Stimulated activated CD8-positive, alpha-beta memory T cell treated with anti-CD3 and anti-CD28 coated beads, Interleukin-7, amount 100 ng/mL, for 1 hour (primary cell): ENCODE data around the gene CCDC90B.
A peak's percentile ranks its signal among the peaks of the same experiment; 100 is the strongest.
"Not testable (repeated sequence)": the region's sequence is repeated elsewhere in the genome, so short reads cannot be mapped to it uniquely, and the experiment has no call there.

Experiments used
- DNase-seq, 2 donors: peaks; one replicate each; pipeline ENCODE4 v3.0.0-alpha.2; 2020; ENCODE audit warnings: low read depth in 2 of 2

The CCDC90B gene

DNA sequence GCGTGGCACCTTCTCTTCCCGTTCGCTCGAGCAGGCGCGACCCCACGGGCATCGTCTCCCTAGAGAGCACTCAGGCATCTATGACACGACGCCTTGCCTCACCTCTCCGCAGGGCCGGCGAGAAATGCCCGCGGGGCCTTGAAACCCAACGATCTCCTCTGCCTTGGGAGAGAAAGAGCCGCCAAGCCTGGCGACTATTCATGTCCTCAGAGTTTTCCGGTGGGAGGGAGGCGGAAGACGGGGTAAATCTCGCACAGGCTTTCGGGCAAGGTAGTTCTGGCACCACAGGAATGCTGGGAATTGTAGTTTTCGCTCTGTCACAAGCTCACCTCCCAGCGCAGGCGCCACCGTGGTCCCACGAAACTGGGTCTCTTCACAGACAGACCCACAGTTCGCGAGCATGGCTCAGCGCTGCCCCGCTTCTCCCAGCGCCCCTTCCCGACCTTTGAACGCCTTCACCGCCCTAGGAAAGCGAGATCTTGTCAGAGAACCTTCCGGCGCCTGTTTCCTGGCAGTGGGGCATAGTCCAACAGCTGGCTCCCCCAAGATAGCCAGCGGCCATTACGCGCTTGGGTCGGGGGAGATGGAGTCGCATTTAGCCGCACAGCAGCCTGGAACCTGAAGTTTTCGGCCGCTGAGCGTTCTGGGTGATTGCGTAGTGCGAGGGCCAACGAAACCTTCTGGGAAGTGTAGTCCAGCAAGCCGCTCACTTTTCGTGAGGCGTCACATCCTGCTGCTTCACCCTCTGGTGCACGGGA, at the start of gene CCDC90B:
Gene CCDC90B (minus strand): TSS at position 597 of the 758 bp plus-strand sequence. CDS start 395 bp downstream, at position 202.
- DNase-seq = peak; percentile 83 to 86

DNA sequence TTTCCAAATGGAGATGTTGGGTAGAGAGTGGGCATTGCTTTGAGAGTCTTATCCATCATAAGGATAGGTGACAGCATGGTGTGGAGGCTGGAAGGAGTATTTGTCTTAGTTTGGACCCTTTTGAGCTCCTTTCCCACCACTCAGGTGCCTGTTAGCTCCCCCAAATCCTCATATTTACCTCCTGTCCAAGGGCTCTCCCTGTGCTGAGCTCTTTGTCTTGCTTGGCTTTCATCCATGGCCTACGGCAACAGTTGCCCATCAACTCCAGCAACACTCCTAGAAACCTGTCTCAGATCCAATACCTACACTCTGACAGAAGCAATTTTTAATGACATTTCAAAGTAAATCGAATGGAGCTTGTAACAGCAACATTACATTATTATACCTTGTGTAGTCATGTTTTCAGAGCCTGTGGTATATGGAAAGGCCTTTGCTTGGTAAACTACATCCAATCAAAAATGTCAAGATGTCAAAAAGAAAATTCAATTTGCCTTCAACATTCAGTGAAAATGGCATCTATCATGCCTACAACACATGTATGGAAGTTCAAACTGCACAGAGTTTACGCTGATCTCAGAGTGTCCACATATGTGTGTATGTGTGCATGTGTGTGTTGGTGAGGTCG, 49.4 kb upstream of the CCDC90B start:
- no peak for DNase-seq

DNA sequence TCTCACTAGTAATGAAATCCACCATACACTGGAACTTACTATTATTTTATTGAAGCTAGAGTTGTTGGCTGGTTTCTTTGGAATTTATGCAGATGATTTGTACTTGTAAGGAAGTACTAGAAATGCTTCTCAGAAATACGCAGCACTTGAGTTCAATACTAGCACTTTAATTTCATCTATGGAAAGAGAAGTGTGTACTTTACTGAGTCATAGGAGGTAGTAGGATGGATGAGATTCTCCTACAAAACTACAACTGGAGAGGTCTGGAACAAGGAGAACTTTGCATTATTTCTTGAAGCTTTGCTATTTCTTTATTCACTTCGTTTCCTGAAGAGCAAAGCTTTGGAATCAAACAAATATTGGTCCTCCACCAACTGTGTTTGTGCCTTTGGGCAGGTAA, 44.1 kb upstream of the CCDC90B start:
- no peak for DNase-seq

DNA sequence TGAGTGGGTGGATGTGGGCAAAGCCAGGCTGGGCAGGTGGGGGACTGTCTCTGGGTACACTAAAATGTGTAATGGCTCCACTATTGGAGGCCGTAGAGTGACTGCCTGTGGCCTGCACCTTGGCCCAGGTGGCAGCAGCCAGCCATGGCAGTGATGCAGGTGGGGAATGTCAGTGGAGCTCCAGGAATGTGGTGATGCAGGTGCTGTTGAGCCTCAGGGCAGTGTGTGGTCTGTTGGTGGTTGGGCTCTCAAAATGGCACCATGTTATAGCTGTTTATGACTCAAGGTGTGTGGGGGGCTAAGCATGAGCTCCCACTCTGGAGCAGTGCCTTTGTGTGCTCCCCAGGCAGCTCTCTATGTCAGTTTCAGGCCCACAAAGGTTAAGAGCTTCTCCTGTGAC, 40.2 kb upstream of the CCDC90B start:
- DNase-seq = no peak

DNA sequence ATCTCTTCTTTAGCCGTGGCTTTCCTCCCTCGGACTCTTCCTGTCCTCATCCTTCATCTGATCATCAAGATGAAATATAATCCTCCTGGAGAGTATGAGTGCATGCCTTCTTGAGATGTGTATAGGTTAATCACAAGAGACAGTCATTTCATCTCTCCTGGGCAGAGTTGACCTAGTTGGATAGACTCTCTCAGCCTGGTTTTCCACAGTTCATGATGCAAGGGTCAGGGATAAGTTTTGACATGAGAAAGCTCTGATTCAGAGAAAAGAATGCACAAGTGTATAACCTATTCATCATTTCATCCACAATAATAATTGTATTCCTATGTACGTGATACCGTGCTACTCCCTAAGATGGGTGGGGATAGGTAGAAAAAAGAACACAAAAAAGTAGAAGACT, 33.2 kb upstream of the CCDC90B start:
- no peak for DNase-seq

DNA sequence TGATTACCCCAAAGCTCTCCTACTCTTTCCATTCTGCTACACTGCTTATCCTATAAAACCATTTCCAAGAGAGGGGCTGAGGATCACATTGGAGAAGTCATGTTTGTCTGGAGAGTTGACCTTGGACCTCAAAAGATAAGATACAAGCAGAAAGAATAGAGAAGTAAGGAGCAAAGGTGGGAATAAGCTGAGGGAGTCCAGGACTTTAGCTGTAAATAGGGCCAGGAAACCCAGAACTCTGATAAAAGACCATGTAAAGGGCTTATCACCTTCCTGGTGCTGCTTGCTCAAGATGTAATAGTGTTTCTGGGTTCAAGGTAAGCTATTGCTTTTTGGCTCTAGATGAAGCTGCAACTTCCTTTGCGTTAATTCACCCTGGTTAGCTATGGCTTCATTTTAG, 32.8 kb upstream of the CCDC90B start:
- no peak for DNase-seq

DNA sequence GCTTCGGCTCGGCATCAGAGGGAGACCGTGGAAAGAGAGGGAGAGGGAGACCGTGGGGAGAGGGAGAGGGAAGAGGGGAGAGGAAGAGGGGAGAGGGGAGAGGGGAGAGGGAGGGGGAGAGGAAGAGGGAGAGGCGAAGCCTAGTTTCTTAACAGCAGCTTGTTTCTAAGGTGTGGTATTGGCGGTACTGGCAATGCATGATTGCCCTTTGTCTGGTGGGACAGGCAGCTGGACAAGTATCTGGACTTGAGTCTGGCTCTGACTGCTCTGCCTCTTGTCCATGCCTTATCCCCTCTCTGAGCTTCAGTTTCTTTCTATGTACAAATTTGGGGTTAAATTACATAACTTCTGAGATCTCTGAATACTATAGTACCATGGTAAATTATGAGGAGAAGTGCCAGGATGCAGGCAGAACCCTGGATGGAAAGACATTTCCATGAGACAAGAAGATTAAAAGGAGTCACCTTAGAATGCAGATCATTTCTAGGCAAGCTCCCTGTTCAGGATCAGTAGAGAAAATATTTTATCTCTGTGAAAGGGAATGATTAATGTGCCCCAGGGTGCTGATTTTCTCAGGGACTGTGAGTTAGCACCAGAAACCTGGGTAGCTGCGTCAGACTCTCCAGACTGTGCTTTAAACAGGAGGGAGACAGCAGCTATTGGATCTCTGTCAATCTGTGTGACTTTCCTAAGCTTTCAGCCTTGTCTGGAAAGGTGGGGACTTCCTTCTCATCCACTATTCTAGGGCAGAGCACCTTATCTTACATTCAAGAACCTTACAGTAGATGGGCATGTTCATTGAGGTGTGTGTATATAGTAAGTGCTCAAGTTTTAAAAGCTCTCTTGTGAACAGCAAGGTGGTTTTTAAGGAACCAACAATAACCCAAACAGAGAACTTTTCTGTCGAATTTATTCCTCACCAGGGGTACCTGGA, 31.9 kb upstream of the CCDC90B start:
- no peak for DNase-seq

GRCh38 chr11:83316897-83317268, 30.7 kb upstream of the CCDC90B start:
- DNase-seq = not testable (repeated sequence)

DNA sequence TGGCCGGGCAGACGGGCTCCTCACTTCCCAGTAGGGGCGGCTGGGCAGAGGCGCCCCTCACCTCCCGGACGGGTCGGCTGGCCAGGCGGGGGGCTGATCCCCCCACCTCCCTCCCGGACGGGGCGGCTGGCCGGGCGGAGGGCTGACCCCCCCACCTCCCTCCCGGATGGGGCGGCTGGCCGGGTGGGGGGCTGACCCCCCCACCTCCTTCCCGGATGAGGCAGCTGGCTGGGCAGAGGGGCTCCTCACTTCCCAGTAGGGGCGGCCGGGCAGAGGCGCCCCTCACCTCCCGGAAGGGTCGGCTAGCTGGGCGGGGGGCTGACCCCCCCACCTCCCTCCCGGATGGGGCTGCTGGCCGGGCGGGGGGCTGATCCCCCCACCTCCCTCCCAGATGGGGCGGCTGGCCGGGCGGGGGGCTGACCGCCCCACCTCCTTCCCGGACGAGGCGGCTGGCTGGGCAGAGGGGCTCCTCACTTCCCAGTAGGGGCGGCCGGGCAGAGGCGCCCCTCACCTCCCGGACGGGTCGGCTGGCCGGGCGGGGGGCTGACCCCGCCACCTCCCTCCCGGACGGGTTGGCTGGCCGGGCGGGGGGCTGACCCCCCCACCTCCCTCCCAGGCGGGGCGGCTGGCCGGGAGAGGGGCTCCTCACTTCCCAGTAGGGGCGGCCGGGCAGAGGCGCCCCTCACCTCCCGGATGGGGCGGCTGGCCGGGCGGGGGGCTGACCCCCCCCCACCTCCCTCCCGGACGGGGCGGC, 30.2 kb upstream of the CCDC90B start:
- not testable (repeated sequence) for DNase-seq

GRCh38 chr11:83312430-83312829, 26.3 kb upstream of the CCDC90B start:
- no peak for DNase-seq

- DNase-seq = no peak
Measured at GRCh38 chr11:83311701-83312100, 25.5 kb upstream of the CCDC90B start.

DNA sequence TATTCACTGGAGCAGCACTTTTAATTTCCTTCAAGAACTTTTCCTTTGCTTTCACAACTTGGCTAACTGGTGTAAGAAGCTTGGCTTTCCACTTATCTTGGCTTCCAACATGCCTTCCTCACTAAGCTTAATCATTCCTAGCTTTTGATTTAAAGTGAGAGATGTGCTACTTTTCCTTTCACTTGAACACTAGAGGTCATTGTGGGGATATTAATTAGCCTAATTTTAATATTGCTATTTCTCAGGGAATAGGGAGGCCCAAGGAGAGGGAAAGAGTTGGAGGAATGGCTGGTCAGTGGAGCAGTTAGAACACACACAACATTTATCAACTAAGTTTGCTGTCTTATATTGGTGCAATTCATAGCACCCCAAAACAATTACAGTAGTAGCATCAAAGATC, 24.6 kb upstream of the CCDC90B start:
- DNase-seq = no peak

DNA sequence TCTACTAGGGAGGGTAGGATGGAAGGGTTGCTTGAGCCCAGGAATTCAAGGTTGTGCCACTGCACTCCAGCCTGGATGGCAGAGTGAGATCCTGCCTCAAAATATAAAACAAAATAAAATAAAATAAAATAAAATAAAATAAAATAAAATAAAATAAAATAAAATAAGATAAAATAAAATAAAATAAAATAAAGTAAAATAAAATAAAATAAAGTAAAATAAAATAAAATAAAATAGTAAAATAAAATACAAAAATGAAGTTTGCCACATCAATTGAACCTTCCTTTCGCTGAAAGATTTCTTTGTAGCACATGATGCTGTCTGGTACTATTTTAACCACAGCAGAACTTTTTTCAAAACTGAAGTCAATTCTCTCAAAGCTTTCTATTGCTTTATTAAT, 22.4 kb upstream of the CCDC90B start:
- not testable (repeated sequence) for DNase-seq

GRCh38 chr11:83306200-83307080, 20.3 kb upstream of the CCDC90B start:
- no peak for DNase-seq

- DNase-seq = no peak
Measured at GRCh38 chr11:83303316-83303715, 17.1 kb upstream of the CCDC90B start.

DNA sequence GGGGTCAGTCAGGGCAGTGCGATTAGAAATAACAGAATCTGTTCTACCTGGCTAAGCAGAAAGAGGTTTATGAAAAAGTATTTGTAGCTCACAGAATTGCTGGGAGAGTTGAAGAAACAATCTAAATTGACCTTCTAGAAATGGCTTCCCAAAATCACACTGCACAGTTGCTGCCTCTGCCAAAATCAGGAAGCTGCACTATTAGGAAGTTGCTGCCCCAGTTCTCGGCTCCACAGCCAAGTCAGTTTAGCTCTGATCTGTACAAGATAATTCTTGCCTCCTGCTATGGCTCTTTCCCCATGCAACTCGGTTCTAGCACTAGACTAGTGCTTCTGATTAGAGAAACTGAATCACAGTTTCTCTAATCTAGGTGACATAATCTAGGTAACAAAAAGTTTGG, 16.0 kb upstream of the CCDC90B start:
- DNase-seq = no peak

- DNase-seq = no peak
Measured at GRCh38 chr11:83299681-83300080, 13.5 kb upstream of the CCDC90B start.

GRCh38 chr11:83294208-83294607, 8.0 kb upstream of the CCDC90B start:
- no peak for DNase-seq

DNA sequence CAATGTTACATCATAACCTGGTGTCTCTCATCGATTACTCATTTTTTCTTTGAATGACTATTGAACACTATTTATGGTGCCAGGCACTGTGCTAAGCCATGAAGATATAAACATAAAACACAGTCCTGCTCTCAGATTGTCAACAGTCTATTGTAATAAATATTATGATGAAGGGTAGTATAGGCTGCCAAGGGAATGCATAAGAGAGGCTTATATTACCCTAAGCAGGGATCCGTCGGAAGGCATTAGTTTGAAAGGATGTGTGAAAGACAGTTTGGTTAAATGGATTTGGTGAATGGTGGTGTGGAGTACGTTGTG, 7.2 kb upstream of the CCDC90B start:
- DNase-seq = no peak

DNA sequence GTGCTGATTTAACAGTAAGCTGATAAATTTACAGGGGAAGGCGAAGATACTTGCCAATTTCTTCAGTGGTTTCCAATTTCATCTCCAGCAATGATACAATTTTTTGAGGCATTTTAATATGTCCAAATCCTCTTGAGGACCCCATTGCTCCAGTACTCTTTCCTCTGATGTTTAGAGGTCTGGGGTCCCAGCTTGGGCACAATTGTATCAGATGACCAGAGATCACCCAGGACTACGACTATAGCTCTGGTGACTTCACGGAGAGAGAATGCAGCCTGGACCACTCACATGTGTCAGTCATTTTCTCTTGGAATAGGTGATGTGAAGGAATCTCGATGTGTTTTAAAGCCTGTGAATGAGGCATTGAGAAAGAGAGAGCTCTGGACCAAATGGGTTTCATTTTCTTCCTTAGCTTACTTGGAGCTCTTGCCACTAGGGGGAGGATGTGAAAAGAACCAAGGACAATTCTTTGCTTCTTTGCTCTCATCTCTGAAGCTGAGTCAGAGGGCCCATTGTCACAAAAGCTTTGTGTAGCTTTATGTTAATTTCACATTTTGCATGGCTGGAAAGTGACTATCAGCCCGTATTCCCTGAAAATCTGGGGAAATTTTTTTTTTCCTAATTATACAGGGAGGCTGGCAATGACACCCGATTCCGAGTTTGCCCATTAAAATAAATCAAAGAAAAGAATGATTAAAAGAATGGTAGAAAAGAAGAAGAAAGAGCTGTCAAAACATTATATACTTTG, 6.7 kb upstream of the CCDC90B start:
- no peak for DNase-seq
